Ecto neural progenitor cell (in vitro differentiated cells): ENCODE measurements around the gene SPATA32.
"Not testable (repeated sequence)": the region's sequence is repeated elsewhere in the genome, so short reads cannot be mapped to it uniquely, and the experiment has no call there.

ENCODE experiments used
- DNase-seq: peaks from one replicate; pipeline ENCODE4 v3.0.0-alpha.2; 2018; ENCODE audit warnings: low spot score

Gene SPATA32

DNA sequence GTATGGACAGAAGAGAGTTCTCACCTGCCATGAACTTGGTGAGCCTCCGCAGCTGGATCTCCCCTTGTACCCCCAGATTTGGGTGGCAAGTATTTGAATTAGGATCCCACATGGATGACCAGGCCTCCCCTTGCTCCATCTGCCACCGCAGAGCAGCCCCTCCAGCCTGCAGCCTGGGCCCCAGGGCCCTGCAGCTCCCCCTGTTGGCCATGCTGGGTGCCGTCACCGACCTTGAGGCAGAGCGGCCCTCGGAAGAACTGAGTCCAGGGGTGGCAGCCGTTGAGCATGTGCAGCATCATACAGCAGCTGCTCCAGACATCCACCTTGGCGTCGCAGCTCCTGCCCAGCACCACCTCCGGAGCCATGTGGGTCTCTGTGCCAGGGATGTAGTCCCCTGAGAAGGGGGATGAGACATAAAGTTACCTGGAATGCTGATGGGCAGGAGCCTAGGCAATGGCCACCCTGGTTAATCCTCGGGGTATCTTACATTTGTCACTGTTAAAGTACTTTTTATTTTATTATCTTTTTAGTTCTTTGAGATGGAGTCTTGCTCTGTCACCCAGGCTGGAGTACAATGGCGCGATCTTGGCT, 9.0 kb upstream of the SPATA32 start:
- peak; percentile 79 for DNase-seq

DNA sequence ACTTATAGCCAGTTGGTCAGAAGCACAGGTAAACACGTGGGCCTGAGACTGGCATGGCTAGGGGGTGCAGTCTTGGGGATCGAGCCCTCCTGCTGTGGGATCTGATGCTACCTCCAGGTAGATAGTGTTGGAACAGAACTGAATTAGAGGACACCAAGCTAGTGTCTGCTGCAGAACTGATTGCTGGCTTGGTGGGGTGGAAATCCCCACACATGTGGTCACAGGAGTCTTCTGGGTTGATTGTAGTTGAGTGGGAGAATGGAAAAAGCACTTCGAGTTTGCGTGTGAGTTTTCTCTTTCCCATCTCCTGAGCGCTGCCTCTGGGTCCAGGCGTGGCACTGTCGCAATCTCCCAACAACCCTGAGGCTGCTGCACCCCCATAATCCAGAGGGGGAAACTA, 8.0 kb upstream of the SPATA32 start:
- DNase-seq, result no peak

DNA sequence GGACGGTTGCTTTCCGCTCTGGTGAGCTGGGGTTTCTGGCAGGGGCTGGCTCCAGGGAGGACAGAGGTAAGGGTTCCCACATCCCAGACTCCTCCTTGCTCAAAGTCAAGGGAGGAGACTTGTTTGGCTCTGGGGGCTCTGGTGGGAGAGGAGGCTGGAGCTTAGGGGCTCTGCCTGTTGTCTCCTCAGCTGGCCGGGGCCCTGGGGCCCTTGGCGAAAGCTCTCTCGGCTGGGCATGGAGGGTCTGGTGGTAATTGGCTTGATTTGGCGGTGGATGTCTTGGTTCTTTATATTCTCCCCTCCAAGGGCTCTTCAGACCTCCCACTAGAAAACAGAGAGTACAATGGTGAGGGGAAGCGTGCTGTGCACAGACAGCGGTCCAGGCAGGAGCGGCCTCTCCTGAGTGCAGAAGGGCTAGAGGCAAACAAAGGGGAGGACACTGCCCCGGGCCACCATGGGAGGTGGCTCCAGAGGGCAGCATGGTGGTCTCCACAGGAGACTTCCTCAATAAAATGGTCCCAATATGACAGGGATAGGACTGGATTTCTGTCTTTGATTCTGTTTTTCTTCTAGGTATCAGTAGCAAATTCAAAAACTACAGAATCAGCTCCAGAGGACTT, 5.7 kb upstream of the SPATA32 start:
- no peak for DNase-seq

DNA sequence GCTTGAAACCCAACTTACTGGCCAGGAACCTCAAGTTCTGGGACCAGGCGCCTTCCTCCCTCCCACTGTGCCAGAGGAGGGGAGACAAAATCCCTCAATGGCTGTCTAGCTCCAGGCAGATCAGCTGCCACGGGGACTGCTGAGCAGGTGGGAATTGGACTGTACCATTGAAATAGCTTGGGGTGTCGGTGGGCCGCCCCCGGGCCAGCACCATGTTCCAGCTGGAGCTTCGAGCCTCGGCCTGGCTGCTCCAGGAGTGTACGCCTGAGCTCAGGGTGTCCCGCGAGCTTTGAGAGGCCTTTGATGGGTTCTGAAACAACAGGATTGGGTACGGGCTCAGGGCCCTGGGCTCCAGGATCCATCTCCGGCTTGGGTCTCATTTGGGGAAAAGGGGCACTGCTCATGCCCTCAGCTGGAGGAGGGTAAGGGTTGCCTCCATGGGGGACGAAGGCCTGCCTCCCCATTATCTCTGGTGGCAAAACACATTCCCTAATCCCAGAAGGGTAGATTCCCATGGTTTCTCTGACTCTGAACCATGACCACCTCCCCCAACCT, 4.6 kb upstream of the SPATA32 start:
- DNase-seq, result no peak

DNA sequence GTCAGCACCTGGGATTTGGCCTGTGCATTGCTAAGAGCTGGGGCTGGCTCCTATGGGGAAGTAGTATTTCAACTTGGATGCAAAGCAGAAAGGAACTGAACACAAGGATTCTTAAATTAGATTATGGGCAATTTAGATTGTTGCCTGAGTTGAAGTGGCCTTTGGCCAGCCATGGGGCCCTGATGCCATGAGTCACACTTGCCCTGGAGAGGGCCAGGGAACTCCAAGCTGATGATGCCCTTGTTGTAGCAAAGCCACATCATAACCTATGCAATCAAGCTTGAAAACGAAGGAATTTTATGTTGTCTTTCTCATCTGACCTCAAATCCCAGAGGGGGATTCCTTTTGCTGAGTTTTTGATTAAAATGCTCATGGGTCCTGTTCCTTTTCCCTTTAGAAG, 3.9 kb upstream of the SPATA32 start:
- no peak for DNase-seq

DNA sequence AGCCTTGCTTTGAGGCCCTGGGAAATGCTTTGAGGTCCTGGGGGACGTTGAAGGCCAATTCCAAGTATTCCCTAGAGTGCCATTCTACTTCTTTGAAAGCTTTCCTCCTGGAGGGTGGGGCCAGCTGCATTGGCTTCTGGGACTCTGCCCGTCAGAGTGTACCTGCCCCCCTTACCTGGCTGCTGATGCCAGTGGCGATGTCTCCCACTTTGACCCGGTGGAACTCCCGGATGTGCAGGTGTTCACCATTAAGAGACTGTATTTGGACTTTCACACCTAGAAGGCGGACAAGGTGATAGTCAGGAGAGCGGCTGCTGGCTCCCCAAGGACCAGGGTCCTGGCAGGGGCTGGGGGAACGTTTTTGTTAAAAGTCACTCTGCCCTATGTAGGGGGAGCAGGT, 3.1 kb upstream of the SPATA32 start:
- DNase-seq, result no peak

DNA sequence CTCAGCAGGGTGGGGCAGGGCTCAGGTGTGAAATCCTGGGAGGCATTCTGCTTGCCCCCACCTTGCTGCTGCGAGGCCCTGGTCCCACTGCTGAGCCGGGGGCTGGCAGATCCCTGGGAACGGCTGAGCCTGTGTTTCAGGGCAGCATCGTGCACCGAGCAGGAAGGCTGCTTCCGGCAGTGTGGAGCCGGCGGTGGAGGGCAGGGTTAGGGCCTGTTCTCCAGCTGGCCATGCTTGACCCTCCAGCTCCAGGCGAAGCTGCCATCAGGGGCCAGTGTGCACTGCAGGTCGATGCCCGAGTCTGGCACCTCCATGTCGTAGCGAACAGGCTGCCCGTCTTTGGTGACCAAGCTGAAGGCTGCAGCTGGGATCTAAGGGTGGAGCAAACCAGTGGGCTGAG, 2.5 kb upstream of the SPATA32 start:
- no peak for DNase-seq

DNA sequence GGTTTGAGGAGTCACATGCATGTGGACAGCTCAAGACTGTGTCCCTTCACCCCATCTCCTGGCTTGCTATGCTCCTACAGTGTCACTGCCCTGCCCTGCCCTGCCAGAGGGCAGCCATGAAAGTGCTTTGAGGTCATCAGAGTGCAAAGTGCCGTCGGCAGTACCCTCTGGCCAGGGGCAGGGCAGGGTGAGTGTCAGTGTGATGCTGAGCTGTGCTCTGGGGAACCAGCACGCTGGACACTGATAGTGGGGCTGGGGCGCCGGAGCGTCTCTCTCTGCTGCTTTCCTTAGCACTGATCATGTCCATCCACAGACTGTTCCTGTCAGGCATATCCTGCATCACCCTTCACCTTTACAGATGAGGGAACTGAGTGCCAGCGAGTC, 1.6 kb upstream of the SPATA32 start:
- no peak for DNase-seq

DNA sequence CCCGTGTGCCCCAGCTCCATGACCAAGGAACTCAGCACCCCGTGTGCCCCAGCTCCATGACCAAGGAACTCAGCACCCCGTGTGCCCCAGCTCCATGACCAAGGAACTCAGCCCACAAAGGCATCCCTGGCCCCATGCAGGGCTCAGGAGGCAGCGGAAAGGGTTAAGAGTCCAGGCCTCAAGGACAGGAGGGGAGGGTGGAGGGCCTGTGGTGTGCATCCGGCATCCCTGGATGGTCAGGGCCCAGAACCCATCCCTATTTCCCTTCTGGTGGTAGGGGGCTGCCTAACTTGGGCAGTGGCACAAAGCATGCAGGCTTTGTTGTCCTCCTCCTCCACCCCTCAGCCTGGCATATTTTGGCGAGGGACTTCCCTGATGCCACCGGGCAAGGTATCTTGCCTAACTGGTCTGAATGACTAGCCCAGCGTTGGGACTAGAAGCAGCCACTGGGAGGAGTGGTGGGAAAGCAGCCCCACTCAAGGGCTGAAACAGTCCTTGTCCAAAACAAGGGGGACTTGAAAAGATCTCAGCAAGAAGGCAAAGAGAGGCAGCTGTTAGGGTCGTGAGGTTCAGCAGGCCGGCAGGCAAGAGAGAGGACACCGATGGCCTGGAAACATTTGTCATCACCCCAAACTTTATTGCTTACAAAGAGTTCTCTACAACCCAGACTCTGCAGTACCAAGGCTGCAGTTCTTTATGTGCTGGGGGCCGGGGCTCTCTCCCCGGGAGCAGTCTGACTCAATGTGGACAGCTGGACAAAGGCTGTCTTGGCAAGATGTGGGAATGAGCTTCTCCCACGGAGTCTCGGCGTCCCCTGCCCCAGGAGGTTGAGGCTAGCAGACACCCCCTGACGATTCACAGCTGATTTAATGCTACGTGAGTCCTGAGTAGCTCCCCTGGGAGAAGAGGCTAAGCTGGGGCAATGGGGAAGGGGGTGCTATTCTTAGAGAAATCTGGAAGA, 902 bp upstream of the SPATA32 start:
- DNase-seq, result no peak

DNA sequence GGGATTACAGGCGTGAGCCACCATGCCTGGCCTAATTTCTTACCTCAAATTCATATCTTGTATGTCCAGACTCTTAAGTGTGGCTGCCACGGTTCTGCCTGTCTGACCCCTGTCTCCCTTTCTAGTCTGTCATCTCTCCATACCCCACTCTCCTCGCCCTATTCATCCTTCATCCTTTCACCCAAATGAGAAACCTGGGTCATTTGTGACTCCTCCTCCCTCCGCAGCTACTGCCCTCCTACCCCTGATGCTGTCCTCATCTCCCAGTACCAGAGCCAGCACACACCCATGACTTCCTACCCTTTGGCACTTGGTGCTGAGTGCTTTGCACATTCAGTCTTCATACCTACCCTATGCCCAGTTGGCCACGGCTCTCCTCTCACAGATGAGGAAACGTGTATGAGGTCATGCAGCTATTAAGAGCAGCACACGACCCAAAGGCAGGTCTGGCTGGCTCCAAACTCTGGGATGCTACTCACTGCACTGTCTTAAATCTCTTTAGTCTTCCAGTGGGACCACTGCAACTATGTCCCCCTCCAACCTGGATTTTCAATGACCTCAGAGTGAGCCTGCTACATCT, 1.6 kb downstream of the SPATA32 start:
- DNase-seq, result no peak

DNA sequence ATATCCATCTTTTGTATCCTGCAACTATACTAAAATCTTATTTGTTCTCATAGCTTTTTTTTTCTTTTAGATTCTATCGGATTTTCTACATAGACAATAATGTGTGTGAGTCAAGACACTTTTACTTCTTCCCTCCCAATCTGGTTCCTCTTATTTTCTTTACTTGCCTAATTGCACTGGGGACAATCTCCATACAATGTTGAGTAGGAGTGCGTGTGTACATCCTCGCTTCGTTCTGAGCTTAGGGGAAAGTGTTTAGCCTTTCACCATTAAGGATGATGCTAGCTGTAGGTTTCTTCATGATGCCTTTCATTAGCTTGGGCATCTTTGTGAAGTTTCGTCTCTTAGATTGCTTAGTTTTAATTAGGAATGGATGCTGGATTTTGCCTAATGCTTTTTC, 2.9 kb downstream of the SPATA32 start:
- DNase-seq, result no peak

DNA sequence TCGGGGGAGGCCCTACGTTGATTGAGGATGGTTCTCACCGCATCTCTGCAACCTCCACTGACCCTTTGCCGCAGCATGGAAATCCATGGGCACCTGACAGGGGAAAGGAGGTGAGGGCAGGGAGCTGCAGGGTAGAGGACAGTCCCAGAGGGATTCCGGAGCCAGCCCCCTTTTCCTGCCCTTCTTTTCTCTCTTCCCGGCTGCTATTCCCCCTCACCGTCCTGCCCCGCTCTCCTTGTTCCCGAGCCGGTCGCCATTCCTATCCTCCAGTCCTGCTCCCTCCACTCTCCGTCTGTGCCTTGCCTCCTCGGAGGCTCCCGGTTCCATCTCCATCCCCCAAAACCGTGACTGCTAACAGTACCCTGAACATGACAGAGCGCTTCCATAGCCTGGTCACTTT, 4.8 kb downstream of the SPATA32 start:
- DNase-seq, result no peak

DNA sequence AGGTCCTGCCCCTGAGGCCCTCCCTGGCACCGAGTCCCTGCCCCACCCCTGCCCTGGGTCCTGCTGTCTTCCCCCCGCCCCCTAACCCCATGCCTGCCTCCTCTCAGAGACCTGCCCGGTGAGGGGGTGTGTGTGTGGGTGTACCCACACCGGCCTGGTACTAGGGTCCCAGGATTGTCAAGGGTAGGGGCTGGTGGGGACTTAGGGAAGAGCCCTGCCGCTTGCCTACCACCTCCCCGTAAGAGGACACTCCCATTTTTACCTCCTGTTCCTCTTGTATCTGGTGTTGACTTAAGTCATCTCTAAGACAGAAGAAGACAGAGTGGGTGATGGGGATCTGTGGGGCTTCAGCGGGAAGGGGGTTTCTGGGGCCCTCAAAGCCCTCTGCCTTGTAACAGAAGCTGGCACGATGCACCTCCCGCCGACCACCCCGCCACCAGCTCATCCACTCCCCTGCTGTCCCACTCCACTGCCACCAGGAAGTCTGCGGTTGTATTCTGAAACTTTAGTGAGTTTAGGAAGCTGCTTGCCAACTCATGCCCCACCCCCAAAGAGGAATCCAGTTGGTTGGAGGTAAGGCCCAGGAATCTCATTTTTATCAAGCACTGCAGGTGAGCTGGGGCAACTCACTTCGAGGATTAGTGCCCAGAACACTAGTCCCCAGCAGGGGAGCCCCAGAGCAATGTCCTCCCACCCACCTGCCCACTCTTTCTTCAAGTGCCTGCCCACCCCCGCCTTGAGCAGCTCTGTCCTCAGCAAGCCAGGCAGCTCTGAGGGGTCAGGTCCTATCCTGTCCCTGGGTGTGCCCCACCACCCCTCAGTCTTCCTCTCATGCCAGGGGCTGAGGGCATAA, 5.6 kb downstream of the SPATA32 start:
- DNase-seq, result no peak

DNA sequence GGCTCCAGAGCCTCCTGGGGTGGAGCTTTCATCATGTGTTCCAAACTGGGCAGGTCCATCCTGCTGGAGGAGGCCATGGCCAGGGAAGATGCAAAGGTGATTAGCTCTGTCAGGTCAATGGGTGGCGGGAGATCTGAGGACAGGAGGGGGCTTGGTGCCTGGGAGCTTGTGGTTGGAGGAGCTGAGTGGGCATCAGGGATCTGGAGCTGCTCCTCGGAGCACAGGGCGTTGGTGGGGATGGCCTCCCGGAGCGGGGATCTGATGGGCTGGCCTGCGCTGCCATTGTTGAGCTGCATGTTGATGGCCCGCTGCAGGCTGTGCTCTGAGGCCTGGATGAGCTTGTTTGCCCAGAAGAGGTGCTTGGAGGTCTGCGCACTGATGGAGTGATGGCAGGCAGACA, 6.5 kb downstream of the SPATA32 start:
- DNase-seq, result no peak

DNA sequence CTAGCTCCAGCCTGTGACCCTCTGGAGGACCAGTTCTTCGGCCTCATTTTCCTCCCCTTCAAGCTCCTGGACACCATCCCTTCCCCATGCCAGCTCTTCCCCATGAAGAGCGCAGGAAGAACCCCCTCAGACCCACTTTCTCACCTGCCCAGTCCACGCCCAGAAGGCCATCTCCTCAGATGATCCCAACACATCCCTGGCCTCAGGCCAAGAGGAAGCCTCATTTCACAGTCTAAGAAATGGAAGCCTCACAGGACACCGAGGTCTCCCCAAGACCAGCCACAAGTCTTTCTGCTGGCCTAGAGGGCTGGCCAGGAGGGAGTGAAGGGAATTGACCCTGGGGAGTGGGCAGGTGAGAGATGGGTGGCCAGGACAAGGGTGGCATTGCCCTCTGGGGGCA, 8.0 kb downstream of the SPATA32 start:
- DNase-seq, result no peak

DNA sequence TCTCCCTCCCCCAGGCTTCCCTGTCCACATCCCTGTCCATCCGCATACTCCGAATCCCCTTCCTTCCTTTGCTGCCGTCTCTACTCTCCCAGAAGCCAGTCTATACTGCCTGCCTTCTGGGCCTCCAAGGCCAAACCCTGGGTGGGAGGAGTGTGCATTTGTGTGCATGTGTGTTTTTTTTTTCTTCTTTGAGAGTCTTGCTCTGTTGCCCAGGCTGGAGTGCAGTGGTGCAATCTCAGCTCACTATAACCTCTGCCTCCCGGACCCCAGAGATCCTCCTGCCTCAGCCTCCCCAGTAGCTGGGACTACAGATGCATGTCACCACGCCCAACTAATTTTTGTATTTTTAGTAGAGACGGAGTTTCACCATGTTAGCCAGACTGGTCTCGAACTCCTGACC, 8.7 kb downstream of the SPATA32 start:
- not testable (repeated sequence) for DNase-seq

DNA sequence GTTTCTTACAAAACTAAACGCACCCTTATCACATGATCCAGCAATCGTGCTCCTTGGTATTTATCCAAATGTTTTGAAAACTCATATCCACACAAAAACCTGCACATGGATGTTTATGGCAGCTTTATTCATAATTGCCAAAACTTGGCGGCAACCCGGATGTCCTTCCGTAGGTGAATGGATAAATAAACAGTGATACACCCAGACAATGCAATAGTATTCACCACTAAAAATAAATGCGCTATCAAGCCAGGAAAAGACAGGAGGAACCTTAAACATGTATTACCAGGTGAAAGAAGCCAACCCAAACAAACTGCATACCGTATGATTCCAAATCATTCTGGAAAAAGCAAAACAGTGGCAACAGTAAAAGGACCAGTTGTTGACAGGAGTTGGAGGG, 10.0 kb downstream of the SPATA32 start:
- DNase-seq, result no peak

DNA sequence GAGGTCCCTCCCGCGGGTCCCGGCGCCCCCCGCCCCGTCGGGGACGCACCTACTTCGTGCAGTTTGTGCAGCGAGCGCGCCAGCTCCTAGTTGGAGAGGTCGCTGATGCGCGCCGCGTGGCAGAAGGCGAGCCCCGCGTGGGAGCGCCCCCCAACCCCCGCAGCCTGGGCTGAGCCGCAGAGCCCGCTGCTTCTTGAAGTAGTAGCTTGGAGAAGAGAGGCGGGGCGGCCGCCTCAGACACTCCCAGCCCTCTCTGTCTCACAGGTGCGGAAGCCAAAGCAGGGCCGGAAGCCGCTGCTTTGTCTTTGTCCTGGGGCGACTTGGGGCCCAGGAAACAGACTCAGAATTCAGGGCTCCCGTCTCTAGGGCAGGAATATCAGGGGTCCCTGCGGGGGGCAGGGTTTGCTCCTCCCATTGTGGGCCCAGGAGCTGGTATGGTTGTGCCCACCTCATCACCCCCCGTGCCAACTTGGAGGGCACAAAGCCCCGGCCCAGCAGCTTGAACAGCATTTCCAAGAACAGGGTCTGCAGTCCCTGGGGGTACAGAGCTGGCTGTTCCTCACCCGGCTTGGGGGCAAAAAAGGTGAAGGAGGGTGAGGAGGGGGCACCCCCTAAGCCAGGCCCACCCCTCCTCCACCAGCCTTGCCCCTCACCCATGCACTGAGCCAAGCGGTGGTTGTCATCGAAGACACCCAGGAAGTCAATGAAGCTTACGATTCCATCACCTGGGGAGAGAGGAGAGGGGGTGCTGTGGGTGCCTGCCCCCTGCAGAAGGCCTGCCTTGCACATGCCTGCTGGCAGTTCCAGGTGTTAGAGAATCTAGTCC, 13.5 kb downstream of the SPATA32 start:
- no peak for DNase-seq

DNA sequence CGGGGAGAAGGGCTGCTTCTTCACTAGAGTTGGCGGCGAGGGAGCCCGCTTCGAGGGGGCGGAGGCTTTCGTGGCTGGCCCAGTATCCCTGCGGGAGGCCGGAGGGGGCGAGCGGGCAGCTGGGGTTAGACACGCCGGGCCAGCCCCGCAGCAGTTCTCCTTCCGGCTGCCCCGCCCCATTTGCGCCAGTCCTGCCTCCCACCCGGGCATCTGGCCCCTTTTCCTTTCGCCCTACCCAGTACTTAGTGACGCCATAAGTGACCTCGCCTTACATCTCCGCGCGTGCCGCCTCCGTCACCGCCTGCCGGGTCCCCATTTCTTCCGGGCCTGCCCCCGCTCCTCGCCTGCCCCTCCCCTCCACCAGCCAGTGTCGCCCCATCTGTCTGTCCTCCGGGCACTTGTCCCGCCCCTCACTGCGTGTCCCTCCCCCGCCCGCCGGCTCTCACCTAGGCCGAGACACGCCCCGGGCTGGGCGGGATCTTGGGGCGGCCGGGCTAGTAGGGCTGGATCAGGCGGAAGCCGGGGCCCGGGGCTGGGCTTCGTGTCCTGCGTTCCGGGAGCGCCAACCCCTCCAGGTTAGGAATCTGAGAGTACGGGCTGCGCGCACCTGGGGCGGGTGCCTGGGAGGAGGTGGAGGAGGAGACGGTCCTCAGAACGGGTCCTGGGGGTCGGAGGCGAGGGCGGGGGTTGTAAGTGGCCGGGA, 14.3 kb downstream of the SPATA32 start:
- DNase-seq, result peak; percentile 99

DNA sequence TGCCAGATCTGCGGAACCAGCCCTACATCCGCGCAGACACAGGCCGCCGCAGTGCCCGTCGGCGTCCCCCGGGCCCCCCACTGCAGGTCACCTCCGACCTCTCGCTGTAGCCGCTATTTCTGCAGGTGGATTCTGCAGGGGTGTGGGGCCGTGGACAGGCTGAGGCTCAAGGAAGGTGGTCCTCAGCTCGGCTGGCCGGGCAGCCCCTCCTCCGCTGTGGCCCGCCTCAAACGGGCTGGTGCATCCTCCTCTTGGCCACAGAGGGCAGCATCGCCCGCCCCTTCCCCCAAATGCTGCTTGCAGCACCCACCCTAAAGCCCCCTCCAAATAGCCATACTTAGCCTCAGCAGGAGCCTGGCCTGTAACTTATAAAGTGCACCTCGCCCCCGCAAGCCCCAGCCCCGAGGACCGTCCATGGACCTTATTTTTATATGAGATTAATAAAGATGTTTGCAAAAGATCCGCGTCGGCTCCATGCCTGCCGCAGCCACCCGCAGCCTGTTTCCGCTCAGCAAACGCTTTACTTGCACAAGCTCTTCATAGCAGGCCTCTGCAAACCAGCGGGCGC, 14.9 kb downstream of the SPATA32 start:
- DNase-seq, result peak; percentile 93
